Upper lobe of left lung (tissue), 6 donors: ENCODE results near the gene NEURL4. TPM values are rescaled to one million over a fixed set of nuclear protein-coding genes. Genes with fewer than 3 reads are reported as not detected.

Experiments
- ATAC-seq, 2 donors: fragments of 200-7000 bp; cut with Tn5 transposase; one replicate each; pipeline ENCODE4 v1.9.1; 2022; ENCODE audit warnings: mild to moderate bottlenecking in 2 of 2, moderate library complexity in 2 of 2; ENCODE audit not compliant: low FRiP score in 2 of 2
- DNase-seq, 2 donors: peaks; one replicate each; pipeline ENCODE4 v3.0.0-alpha.2; 2019 to 2020
- H3K27ac ChIP-seq, 4 donors: fragments of 200-600 bp; sonication (generic); one replicate each; pipeline ENCODE4 v1.5.1; 2016 to 2019
- H3K27me3 ChIP-seq, 4 donors: fragments of 200-600 bp; sonication (generic); one replicate each; pipeline ENCODE4 v1.5.1; 2017 to 2019
- H3K36me3 ChIP-seq, 4 donors: fragments of 200-600 bp; sonication (generic); one replicate each; pipeline ENCODE4 v1.5.1; 2016 to 2019
- H3K4me1 ChIP-seq, 4 donors: fragments of 200-600 bp; sonication (generic); one replicate each; pipeline ENCODE4 v1.5.1; 2018 to 2019
- H3K4me3 ChIP-seq, 4 donors: fragments of 200-600 bp; sonication (generic); one replicate each; pipeline ENCODE4 v1.5.1; 2017 to 2019; ENCODE audit warnings: mild to moderate bottlenecking in 2 of 4, moderate library complexity in 1 of 4
- H3K9me3 ChIP-seq, 4 donors: fragments of 200-600 bp; sonication (generic); one replicate each; pipeline ENCODE4 v1.5.1; 2018 to 2019
- CTCF ChIP-seq, 6 experiments: fragments of 450-650 bp in 4 of 6; fragments of 200-600 bp in 2 of 6; sonication (generic) in 2 of 6; IDR thresholded peaks; one replicate each; pipeline ENCODE4 v1.5.1; 2016 to 2019; ENCODE audit warnings: antibody characterized with exemption in 6 of 6
- EP300 ChIP-seq, 4 donors: sonication (generic); formaldehyde crosslinking; IDR thresholded peaks; one replicate each; pipeline ENCODE4 v1.5.1; 2017; ENCODE audit warnings: antibody characterized with exemption in 4 of 4, control low read depth in 2 of 4
- POLR2A ChIP-seq, 4 donors: fragments of 450-650 bp; IDR thresholded peaks; one replicate each; pipeline ENCODE4 v1.5.1; 2016 to 2017; ENCODE audit warnings: antibody characterized with exemption in 4 of 4, mild to moderate bottlenecking in 2 of 4
- POLR2AphosphoS5 ChIP-seq, 2 donors: sonication (generic); formaldehyde crosslinking; IDR thresholded peaks; one replicate each; pipeline ENCODE4 v1.5.1; 2017; ENCODE audit warnings: antibody characterized with exemption in 2 of 2
- whole genome bisulfite sequencing, 2 donors: methylation state at CpG; one replicate each; pipeline ENCODE4 v1.1.5; 2017 to 2018; 5-methylcytosine and 5-hydroxymethylcytosine counted together
- total RNA-seq, 6 donors: library from RNA; depleted of rRNA in 4 of 6; stranded (reverse); fragments of >200 nt in 4 of 6; gene quantifications; one replicate each; pipeline versions ENCODE4 v1.1.0 to v1.2.1, GENCODE V29; 2016 to 2021
- donor health status: DM: no; HTN: no; CAD: no; lungs with moderate emphysema.
- donor health status: DM: no; HTN: yes; CAD: no; lungs with severe emphysema.

Gene NEURL4
- total RNA-seq, 6 donors from 2014 or later = 14.2 to 77.5 (median 37.5) TPM

GRCh38 chr17:7315570-7316235, 13.4 kb downstream of the NEURL4 start:
- 34 to 43% methylated on average over 20 to 23 of the region's 30 CpGs for WGBS, 2 donors
- ATAC-seq = no peak
- H3K27ac ChIP-seq = peak overlapping the region; percentile 91 to 97 (median 94)
- H3K27me3 ChIP-seq = no peaks in the 10 kb centered on the region
- H3K4me1 ChIP-seq = peaks cover 21 to 34% (median 25%) of the 10 kb centered on the region in 4 donors
- H3K9me3 ChIP-seq = no peaks in the 10 kb centered on the region
- peaks cover 27 to 74% (median 59%) of the 10 kb centered on the region in 4 donors for H3K36me3 ChIP-seq
- H3K4me3 ChIP-seq = peak overlapping the region; percentile 43 to 97 (median 94)
- TF ChIP-seq EP300 (IDR thresholded peaks at IDR 0.05) (no peak), POLR2AphosphoS5 (IDR thresholded peaks at IDR 0.05) (no peak), CTCF (IDR thresholded peaks at IDR 0.05) (no peak), POLR2A (IDR thresholded peaks at IDR 0.05) (peak in 1 of 4 donors; percentile 55)
- peak; percentile 43 to 83 for DNase-seq

GRCh38 chr17:7314719-7315569, 14.2 kb downstream of the NEURL4 start, which contains the start of gene GPS2:
TSS of gene GPS2 (minus strand) at chr17:7315360. CDS start at chr17:7315052, 308 bp downstream.
- peaks cover 27 to 74% (median 60%) of the 10 kb centered on the region in 4 donors for H3K36me3 ChIP-seq
- ATAC-seq (peak; percentile 88 to 95), DNase-seq (peak; percentile 94 to 100)
- peak within 1 kb of the TSS; percentile 43 to 97 (median 94) for H3K4me3 ChIP-seq
- H3K27me3 ChIP-seq = no peaks in the 10 kb centered on the region
- TF ChIP-seq POLR2A (IDR thresholded peaks at IDR 0.05) (peak in 3 of 4 donors; percentile 43 to 93 (median 65)), EP300 (IDR thresholded peaks at IDR 0.05) (peak in 1 of 4 donors; percentile 78), CTCF (IDR thresholded peaks at IDR 0.05) (peak in 3 of 6 experiments; percentile 4 to 30 (median 27)), POLR2AphosphoS5 (IDR thresholded peaks at IDR 0.05) (peak; percentile 97 to 98)
- no peaks in the 10 kb centered on the region for H3K9me3 ChIP-seq
- WGBS, 2 donors = 0% methylated on average over 19 to 20 of the region's 95 CpGs
- H3K4me1 ChIP-seq = peaks cover 26 to 41% (median 30%) of the 10 kb centered on the region in 4 donors
- H3K27ac ChIP-seq = peak within 1 kb of the TSS; percentile 91 to 97 (median 94)

GRCh38 chr17:7313890-7314718, 15.0 kb downstream of the NEURL4 start:
- Histone ChIP-seq H3K27ac (peak overlapping the region; percentile 91 to 97 (median 94)), H3K9me3 (no peaks in the 10 kb centered on the region), H3K36me3 (peaks cover 27 to 76% (median 62%) of the 10 kb centered on the region in 4 donors), H3K27me3 (no peaks in the 10 kb centered on the region), H3K4me1 (peaks cover 34 to 50% (median 39%) of the 10 kb centered on the region in 4 donors), H3K4me3 (peak overlapping the region; percentile 43 to 97 (median 94))
- ATAC-seq (no peak), DNase-seq (no peak)
- no peak for TF ChIP-seq CTCF (IDR thresholded peaks at IDR 0.05)
- TF ChIP-seq POLR2A (IDR thresholded peaks at IDR 0.05) = no peak
- TF ChIP-seq EP300 (IDR thresholded peaks at IDR 0.05) = no peak
- TF ChIP-seq POLR2AphosphoS5 (IDR thresholded peaks at IDR 0.05) = no peak
- WGBS, 2 donors = 41 to 49% methylated on average over 8 to 9 of the region's 9 CpGs

- no peak for ATAC-seq
- no peaks in the 10 kb centered on the region for H3K27me3 ChIP-seq
- H3K4me1 ChIP-seq = peaks cover 37 to 58% (median 41%) of the 10 kb centered on the region in 4 donors
- H3K4me3 ChIP-seq = no peak overlapping the region
- WGBS, 2 donors = 87 to 89% methylated on average over 6 to 7 of the region's 7 CpGs
- H3K27ac ChIP-seq = peak overlapping the region in 2 of 4 donors; percentile 4 to 7
- no peaks in the 10 kb centered on the region for H3K9me3 ChIP-seq
- DNase-seq = no peak
- TF ChIP-seq POLR2AphosphoS5 (IDR thresholded peaks at IDR 0.05) (no peak), CTCF (IDR thresholded peaks at IDR 0.05) (peak in 2 of 6 experiments; percentile 19 to 34)
- peaks cover 27 to 68% (median 54%) of the 10 kb centered on the region in 4 donors for H3K36me3 ChIP-seq
Measured at GRCh38 chr17:7313088-7313889, 15.8 kb downstream of the NEURL4 start.
